Body of pancreas (tissue), 4 donors: ENCODE results near the gene LSMEM2.

Source experiments
- CTCF ChIP-seq, 7 experiments: fragments of 450-650 bp in 4 of 7; fragments of 200-600 bp in 3 of 7; sonication (generic) in 3 of 7; IDR thresholded peaks; one replicate each; pipeline ENCODE4 v1.5.1; 2016 to 2019; ENCODE audit warnings: antibody characterized with exemption in 7 of 7
- POLR2A ChIP-seq, 3 donors: fragments of 450-650 bp; IDR thresholded peaks; one replicate each; pipeline ENCODE4 v1.6.1; 2016; ENCODE audit warnings: antibody characterized with exemption in 3 of 3, mild to moderate bottlenecking in 2 of 3

DNA sequence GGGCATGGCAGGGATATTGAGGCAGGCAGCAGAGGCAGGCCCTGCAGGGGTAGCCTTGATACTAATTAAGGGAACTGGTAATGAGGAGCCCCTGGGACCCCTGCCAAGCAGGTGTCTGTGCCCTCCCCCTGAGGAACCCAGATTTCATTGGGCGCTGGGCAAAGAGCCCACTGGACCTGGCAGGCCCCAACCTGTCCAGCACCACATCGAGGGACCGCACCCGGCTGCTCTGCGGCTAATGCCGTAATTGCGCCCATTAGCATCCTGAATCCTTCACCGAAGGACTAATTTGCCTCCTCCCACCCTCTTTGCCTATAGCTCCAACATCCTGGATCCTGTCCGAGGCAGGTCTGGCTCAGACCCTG lies 23.7 kb upstream of the LSMEM2 start:
- no peak for TF ChIP-seq POLR2A (IDR thresholded peaks at IDR 0.05)
- no peak for TF ChIP-seq CTCF (IDR thresholded peaks at IDR 0.05)
